Measurements from ENCODE around the gene REPS1.

Gene REPS1

DNA sequence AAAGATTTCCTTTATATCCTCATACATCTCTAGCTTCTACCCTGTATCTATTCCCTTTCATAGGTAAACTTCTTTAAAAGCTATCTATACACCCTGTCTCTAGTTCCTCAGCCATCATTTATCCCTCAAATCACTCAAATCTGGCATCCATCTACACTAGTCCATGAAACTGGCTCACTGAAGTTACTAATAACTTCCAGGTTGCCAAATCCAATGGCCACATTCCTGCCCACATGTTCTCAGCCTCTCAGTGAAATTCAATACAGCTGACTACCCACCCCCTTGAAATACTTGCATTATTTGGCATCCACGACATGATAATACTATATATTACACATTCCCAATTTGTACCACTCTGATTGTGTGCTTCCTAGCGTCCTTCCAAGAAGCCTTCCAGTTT lies 8.7 kb downstream of the REPS1 start:
- no peak for TF ChIP-seq CTCF (IDR thresholded peaks at IDR 0.05; ENCODE audit: control insufficient read depth, extremely low read depth, insufficient read depth)
- no peak for DNase-seq (ENCODE audit: low read depth)
- no peak overlapping the region for H3K4me3 ChIP-seq (ENCODE audit: low read depth, low read length)

DNA sequence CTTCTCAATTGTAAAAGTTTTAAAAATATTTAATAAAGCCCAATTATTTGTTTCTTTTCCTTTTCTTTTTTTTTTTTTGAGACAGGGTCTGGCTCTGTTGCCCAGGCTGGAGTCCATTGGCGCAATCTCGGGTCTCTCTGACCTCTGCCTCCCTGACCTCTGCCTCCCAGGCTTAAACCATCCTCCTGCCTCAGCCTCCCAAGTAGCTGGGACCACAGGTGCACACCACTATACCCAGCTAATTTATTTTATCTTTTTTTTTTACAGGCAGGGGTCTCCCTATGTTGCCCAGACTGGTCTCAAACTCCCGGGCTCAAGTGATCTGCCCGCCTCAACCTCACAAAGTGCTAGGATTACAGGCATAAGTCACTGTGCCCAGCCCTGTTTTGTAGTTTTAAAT lies 9.8 kb downstream of the REPS1 start:
- no peak for TF ChIP-seq CTCF (IDR thresholded peaks at IDR 0.05; ENCODE audit: control insufficient read depth, extremely low read depth, insufficient read depth)
- no peak for DNase-seq (ENCODE audit: low read depth)
- H3K4me3 ChIP-seq (ENCODE audit: low read depth, low read length) = no peak overlapping the region

- H3K4me3 ChIP-seq (ENCODE audit: low read depth, low read length) = no peak overlapping the region
- DNase-seq (ENCODE audit: low read depth) = no peak
- TF ChIP-seq CTCF (IDR thresholded peaks at IDR 0.05; ENCODE audit: control insufficient read depth, extremely low read depth, insufficient read depth) = no peak
Observed at GRCh38 chr6:138977646-138978167, 10.3 kb downstream of the REPS1 start.

- H3K4me3 ChIP-seq (ENCODE audit: low read depth, low read length) = no peak overlapping the region
- DNase-seq (ENCODE audit: low read depth) = no peak
- TF ChIP-seq CTCF (IDR thresholded peaks at IDR 0.05; ENCODE audit: control insufficient read depth, extremely low read depth, insufficient read depth) = no peak
Observed at GRCh38 chr6:138977242-138977641, 10.8 kb downstream of the REPS1 start.

- no peak for DNase-seq (ENCODE audit: low read depth)
Observed at GRCh38 chr6:138975815-138976214, 12.2 kb downstream of the REPS1 start.

DNA sequence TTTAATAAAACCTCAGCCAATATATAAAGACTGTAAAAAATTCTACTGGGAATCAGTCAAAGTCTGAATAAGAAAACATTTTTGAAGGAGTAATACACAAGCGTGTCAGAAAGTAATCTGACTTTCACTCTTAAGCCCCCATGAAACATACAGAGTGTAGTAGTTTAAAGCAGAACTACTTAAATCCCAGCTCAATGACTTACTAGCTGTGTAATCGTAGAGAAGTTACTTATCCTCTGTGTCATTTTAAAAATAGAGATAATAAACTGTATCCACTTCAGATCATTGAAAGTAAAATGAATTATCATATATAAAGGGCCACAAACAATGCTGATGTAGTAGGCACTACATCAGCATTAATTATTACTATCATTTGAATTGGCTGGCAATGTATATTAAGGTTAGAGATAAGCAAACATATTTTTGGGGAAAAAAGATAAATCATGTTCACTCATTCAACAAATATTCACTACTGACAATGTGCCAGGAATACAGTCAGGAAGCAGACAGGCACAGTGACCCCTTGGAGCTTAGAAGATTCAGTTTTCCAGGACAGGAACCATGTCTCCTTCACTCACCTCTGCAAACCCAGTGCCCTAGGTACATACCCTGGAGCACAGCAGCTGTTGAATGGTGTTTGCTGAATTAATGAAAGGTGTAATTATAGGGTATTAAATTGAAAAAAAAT lies 14.4 kb downstream of the REPS1 start:
- DNase-seq (ENCODE audit: low read depth) = no peak
- no peak overlapping the region for H3K4me3 ChIP-seq (ENCODE audit: low read depth, low read length)
- no peak for TF ChIP-seq CTCF (IDR thresholded peaks at IDR 0.05; ENCODE audit: control insufficient read depth, extremely low read depth, insufficient read depth)

More at GRCh38 chr6:138975815-138976214, 12.2 kb downstream of the REPS1 start:
- H3K4me3 ChIP-seq (ENCODE audit: low read depth, low read length) = no peak overlapping the region
- no peak for TF ChIP-seq CTCF (IDR thresholded peaks at IDR 0.05; ENCODE audit: control insufficient read depth, extremely low read depth, insufficient read depth)

GRCh38 chr6:138972226-138972665 lies 15.8 kb downstream of the REPS1 start:
- no peak for TF ChIP-seq CTCF (IDR thresholded peaks at IDR 0.05; ENCODE audit: control insufficient read depth, extremely low read depth, insufficient read depth)
- no peak for DNase-seq (ENCODE audit: low read depth)
- H3K4me3 ChIP-seq (ENCODE audit: low read depth, low read length) = no peak overlapping the region

All from LNCaP clone FGC (cell line).